ENCODE results near the gene CD2AP.
A peak's percentile ranks its signal among the peaks of the same experiment; 100 is the strongest.

DNA sequence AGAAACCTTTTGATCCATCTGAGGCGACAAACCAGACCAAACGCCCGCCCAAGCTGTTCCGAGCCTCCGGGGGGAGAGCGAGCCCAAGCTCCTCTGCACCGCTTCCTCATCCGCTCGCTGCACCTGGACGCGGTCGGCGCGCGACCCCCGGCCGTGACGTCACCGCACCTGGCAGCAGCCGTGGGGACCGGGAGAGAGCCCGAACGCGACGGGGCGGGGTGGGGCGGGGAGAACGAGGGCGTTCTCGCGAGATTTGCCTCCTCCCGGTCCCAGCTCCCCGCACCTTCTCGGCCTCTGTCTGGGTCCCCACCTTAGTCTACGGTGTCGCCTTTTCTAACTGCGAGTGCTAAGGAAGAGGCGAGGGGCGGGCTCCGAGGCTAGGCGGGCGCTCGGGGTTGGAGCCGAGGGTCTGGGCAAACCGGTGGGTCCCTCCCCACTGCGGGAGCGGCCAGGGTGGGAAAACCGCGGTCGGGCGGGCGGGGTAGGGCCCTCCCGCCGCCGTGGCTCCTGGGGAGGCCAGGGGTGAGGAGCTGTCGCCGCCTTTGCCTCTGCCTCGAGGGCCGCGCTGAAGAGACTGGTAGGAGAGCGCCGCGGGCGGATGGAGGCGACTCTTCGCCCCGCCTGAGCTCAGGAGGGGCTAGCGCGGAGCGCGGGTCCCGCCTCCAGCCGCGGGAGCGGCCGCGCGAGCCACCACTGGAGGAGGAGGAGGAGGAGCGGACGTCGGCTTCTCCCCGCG is at the start of gene CD2AP:
- TF ChIP-seq, protein P1, sequence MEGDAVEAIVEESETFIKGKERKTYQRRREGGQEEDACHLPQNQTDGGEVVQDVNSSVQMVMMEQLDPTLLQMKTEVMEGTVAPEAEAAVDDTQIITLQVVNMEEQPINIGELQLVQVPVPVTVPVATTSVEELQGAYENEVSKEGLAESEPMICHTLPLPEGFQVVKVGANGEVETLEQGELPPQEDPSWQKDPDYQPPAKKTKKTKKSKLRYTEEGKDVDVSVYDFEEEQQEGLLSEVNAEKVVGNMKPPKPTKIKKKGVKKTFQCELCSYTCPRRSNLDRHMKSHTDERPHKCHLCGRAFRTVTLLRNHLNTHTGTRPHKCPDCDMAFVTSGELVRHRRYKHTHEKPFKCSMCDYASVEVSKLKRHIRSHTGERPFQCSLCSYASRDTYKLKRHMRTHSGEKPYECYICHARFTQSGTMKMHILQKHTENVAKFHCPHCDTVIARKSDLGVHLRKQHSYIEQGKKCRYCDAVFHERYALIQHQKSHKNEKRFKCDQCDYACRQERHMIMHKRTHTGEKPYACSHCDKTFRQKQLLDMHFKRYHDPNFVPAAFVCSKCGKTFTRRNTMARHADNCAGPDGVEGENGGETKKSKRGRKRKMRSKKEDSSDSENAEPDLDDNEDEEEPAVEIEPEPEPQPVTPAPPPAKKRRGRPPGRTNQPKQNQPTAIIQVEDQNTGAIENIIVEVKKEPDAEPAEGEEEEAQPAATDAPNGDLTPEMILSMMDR (IDR thresholded peaks at IDR 0.05): peak in 1 of 4 experiments; percentile 4
- peak; percentile 62 to 83 (median 74) for TF ChIP-seq POLR2AphosphoS5 (IDR thresholded peaks at IDR 0.05)
- TF ChIP-seq POLR2A (IDR thresholded peaks at IDR 0.05): peak in 1 of 2 donors; percentile 22
- TF ChIP-seq EP300 (IDR thresholded peaks at IDR 0.05): no peak

Measured in sigmoid colon (tissue), 4 donors.